ENCODE data around the gene KRTDAP.

KRTDAP gene

GRCh38 chr19:35445826-35446593, 44.3 kb downstream of the KRTDAP start:
- no peak overlapping the region for H3K4me3 ChIP-seq (ENCODE audit: low read depth, low read length)
- TF ChIP-seq, protein P1, sequence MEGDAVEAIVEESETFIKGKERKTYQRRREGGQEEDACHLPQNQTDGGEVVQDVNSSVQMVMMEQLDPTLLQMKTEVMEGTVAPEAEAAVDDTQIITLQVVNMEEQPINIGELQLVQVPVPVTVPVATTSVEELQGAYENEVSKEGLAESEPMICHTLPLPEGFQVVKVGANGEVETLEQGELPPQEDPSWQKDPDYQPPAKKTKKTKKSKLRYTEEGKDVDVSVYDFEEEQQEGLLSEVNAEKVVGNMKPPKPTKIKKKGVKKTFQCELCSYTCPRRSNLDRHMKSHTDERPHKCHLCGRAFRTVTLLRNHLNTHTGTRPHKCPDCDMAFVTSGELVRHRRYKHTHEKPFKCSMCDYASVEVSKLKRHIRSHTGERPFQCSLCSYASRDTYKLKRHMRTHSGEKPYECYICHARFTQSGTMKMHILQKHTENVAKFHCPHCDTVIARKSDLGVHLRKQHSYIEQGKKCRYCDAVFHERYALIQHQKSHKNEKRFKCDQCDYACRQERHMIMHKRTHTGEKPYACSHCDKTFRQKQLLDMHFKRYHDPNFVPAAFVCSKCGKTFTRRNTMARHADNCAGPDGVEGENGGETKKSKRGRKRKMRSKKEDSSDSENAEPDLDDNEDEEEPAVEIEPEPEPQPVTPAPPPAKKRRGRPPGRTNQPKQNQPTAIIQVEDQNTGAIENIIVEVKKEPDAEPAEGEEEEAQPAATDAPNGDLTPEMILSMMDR (conservative IDR thresholded peaks at IDR 0.05; ENCODE audit: low read depth, low read length): no peak
- no peak for DNase-seq (ENCODE audit: low read depth)

GRCh38 chr19:35444735-35445134, 45.5 kb downstream of the KRTDAP start:
- DNase-seq (ENCODE audit: low read depth): no peak
- TF ChIP-seq, protein P1 (conservative IDR thresholded peaks at IDR 0.05; ENCODE audit: low read depth, low read length): no peak
- H3K4me3 ChIP-seq (ENCODE audit: low read depth, low read length): no peak overlapping the region

DNA sequence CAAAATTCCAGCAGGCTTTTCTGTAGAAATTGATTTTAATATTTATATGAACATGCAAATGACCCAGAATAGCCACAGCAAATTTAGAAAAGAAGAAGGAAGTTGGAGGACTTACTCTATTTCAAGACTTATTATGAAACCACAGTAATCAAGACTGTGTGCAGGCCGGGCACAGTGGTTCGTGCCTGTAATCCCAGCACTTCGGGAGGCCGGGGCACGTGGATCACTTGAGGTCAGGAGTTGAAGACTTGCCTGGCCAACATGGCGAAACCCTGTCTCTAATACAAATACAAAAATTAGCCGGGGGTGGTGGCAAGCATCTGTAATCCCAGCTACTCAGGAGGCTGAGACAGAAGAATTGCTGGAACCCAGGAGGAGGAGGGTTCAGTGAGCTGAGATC, 48.2 kb downstream of the KRTDAP start:
- no peak for DNase-seq (ENCODE audit: low read depth)
- TF ChIP-seq, protein P1 (conservative IDR thresholded peaks at IDR 0.05; ENCODE audit: low read depth, low read length): no peak
- H3K4me3 ChIP-seq (ENCODE audit: low read depth, low read length): no peak overlapping the region

DNA sequence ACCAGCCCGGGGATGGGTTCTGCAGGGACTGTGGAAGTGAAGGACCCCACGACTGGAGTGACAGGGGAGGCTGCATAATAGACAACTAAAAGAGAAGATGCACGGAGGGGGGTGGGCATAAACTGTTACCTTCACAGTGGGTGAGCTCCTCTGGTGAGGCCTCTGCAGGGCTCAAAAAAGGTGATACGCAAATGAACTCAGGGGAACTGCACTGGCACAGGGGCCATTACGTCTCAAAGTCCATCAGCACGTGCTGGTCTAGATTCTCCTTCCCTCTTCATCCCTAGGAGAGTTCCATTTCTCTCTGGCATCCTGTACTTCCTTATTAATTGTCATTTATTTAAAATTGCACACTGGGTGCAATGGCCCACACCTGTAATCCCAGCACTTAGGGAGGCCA, 50.3 kb downstream of the KRTDAP start:
- no peak overlapping the region for H3K4me3 ChIP-seq (ENCODE audit: low read depth, low read length)
- TF ChIP-seq, protein P1 (conservative IDR thresholded peaks at IDR 0.05; ENCODE audit: low read depth, low read length): no peak
- no peak for DNase-seq (ENCODE audit: low read depth)

GRCh38 chr19:35438527-35438926, 51.7 kb downstream of the KRTDAP start:
- TF ChIP-seq, protein P1 (conservative IDR thresholded peaks at IDR 0.05; ENCODE audit: low read depth, low read length): no peak
- DNase-seq (ENCODE audit: low read depth): no peak

GRCh38 chr19:35438096-35438495, 52.2 kb downstream of the KRTDAP start:
- TF ChIP-seq, protein P1 (conservative IDR thresholded peaks at IDR 0.05; ENCODE audit: low read depth, low read length): no peak
- H3K4me3 ChIP-seq (ENCODE audit: low read depth, low read length): no peak overlapping the region
- no peak for DNase-seq (ENCODE audit: low read depth)

More at GRCh38 chr19:35438527-35438926, 51.7 kb downstream of the KRTDAP start:
- no peak overlapping the region for H3K4me3 ChIP-seq (ENCODE audit: low read depth, low read length)

GRCh38 chr19:35437406-35437951, 52.8 kb downstream of the KRTDAP start:
- TF ChIP-seq, protein P1 (conservative IDR thresholded peaks at IDR 0.05; ENCODE audit: low read depth, low read length): no peak
- no peak overlapping the region for H3K4me3 ChIP-seq (ENCODE audit: low read depth, low read length)
- DNase-seq (ENCODE audit: low read depth): no peak
